GM12872 (cell line): ENCODE results near the gene SZT2.

Experiments
- TF ChIP-seq, protein P1 (sequence below): IDR thresholded peaks from 3 replicates; pipeline ENCODE4 v1.5.1; 2011; ENCODE audit warnings: low read depth, mild to moderate bottlenecking, low read length, moderate library complexity; ENCODE audit not compliant: insufficient read depth

The SZT2 gene

DNA sequence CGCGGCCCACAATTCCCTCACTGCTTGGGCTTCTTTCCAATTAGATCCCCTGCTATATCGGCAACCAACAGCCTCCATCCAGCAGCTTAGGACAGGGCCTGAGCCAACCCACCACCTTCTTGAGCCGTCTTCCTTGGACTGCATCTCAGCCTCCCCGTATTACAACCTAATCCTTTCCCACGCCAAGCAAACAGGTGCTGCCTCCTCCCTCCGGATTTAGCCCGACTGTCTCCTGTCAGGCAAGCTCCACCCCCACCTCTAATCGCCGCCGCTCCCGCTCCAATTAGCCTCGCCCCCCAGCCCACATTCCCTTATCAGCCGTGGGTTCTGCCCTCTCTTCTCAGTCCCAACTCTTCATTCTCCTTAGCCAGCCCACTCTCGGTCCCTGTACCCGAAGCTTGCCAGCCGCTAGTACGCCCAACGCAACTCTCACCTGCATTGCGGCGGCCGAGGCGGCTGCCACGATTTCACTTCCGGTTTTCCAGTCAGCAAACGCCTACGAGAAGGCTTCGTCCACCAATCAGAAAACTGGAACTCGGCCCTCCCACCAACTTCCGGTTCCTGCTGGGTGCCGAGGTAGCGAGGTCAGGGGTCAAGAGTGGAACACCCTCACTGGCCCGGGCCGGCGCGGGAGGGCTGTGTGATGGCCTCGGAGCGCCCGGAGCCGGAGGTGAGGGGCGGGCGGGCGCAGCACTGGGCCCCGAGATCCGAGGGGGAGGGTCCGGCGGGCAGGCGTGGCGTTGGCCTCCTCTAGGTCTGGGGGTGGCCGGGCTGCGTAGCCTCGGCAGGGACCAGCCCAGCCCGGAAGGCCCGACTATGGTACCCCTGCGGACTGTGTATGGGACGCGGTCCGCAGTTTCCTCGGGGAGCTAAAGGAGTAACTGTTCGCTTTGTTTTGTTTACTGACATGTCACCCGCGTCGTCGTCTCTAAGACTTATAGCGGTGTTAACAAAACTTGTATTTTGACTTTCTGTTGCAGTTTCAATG lies at the start of gene SZT2, which contains the start of gene MED8:
TSS of gene SZT2 (plus strand) at position 574 of the 988 bp plus-strand sequence. CDS start at position 644, 70 bp downstream.
TSS of gene MED8 (minus strand) at position 475 of the 988 bp plus-strand sequence. CDS start at position 439, 36 bp downstream.
- TF ChIP-seq, protein P1, sequence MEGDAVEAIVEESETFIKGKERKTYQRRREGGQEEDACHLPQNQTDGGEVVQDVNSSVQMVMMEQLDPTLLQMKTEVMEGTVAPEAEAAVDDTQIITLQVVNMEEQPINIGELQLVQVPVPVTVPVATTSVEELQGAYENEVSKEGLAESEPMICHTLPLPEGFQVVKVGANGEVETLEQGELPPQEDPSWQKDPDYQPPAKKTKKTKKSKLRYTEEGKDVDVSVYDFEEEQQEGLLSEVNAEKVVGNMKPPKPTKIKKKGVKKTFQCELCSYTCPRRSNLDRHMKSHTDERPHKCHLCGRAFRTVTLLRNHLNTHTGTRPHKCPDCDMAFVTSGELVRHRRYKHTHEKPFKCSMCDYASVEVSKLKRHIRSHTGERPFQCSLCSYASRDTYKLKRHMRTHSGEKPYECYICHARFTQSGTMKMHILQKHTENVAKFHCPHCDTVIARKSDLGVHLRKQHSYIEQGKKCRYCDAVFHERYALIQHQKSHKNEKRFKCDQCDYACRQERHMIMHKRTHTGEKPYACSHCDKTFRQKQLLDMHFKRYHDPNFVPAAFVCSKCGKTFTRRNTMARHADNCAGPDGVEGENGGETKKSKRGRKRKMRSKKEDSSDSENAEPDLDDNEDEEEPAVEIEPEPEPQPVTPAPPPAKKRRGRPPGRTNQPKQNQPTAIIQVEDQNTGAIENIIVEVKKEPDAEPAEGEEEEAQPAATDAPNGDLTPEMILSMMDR, result no peak

GRCh38 chr1:43340559-43340958 lies 49.1 kb upstream of the SZT2 start:
- TF ChIP-seq, protein P1, result no peak

- TF ChIP-seq, protein P1, result no peak
Observed at GRCh38 chr1:43344267-43344850, 45.3 kb upstream of the SZT2 start.

GRCh38 chr1:43345120-43345519 lies 44.6 kb upstream of the SZT2 start:
- TF ChIP-seq, protein P1, result no peak

GRCh38 chr1:43346636-43347035 lies 43.1 kb upstream of the SZT2 start:
- TF ChIP-seq, protein P1, result no peak

DNA sequence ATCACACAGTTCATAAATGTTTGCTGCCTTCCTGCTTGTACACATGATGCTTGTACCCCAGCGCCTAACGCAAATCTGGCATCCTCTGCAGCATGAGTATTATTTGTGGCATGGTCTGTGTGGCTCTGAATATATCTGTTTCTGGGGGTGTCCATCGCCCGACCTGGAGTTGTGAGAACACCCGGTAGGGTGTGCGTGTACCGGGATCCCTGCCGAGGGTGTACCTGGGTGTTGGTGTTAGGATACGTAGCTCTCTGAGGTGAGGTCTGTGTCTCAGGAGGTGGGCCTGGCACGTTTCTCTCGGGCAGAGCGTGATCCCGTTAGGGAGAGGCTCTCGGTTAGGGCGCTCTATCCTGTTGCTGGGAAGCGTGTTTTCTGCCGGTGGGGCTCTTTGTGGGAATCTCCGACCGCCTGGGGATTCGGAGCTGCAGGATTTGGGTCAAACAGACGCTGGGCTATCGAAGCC lies 41.3 kb upstream of the SZT2 start:
- TF ChIP-seq, protein P1, result no peak
